H1 (cell line): Measurements from ENCODE around the gene TSPAN4. TPM values are rescaled to one million over a fixed set of nuclear protein-coding genes. Genes with fewer than 3 reads are reported as not detected.

Source experiments
- CTCF ChIA-PET: fragments of 300-600 bp; sonication (Branson Sonifier 250); formaldehyde crosslinking; loops from one replicate; lab custom pipeline; 2021; ENCODE audit not compliant: partially characterized antibody; lab: Charles Lee
- POLR2A ChIA-PET: fragments of 300-600 bp; sonication (Branson Sonifier 250); formaldehyde crosslinking; loops from one replicate; lab custom pipeline; 2021; ENCODE audit warnings: inconsistent platforms; ENCODE audit not compliant: partially characterized antibody; lab: Charles Lee
- DNase-seq, 2 experiments: peaks; one replicate each; pipeline versions ENCODE4 v3.0.0 to v3.0.0-alpha.2; 2010 to 2022; ENCODE audit warnings: low spot score in 2 of 2, low read depth in 1 of 2, mixed read lengths in 1 of 2
- FAIRE-seq: peaks from 2 replicates; lab custom pipeline; 2011; peaks lifted over from hg19 to GRCh38; lab: Jason Lieb, UNC
- H2AFZ ChIP-seq: 2 replicates; pipeline ENCODE4 v1.8.1; 2012; ENCODE audit warnings: low read length, inconsistent platforms
- H2AK5ac ChIP-seq: 2 replicates; pipeline ENCODE4 v1.6.1; 2013; ENCODE audit warnings: low read depth, low read length
- H2BK120ac ChIP-seq: replicated peaks from 2 replicates; pipeline ENCODE3; 2013; ENCODE audit warnings: low read depth, low read length, inconsistent platforms
- H2BK12ac ChIP-seq: 2 replicates; pipeline ENCODE4 v1.6.1; 2013; ENCODE audit warnings: low read depth, low read length
- H2BK15ac ChIP-seq: 2 replicates; pipeline ENCODE4 v1.6.1; 2013; ENCODE audit warnings: low read length
- H2BK20ac ChIP-seq: 2 replicates; pipeline ENCODE4 v1.6.1; 2013; ENCODE audit warnings: low read length
- H2BK5ac ChIP-seq: 2 replicates; pipeline ENCODE4 v1.6.1; 2013; ENCODE audit warnings: low read depth, low read length
- H3K14ac ChIP-seq: 2 replicates; pipeline ENCODE4 v1.6.1; 2013; ENCODE audit warnings: inconsistent platforms; ENCODE audit not compliant: insufficient read length
- H3K18ac ChIP-seq: 2 replicates; pipeline ENCODE4 v1.6.1; 2013; ENCODE audit warnings: low read length; ENCODE audit errors: extremely low read depth
- H3K23ac ChIP-seq: 2 replicates; pipeline ENCODE4 v1.6.1; 2013; ENCODE audit warnings: inconsistent platforms; ENCODE audit not compliant: insufficient read length
- H3K23me2 ChIP-seq: 2 replicates; pipeline ENCODE4 v1.6.1; 2013; ENCODE audit warnings: low read depth, low read length
- H3K27ac ChIP-seq: 2 replicates; pipeline ENCODE4 v1.6.1; 2011; ENCODE audit warnings: low read depth, low read length, inconsistent platforms
- H3K27me3 ChIP-seq, 4 experiments: replicated peaks in 1 of 4; 1 replicate in 1 of 4; 2 replicates in 3 of 4; pipeline versions ENCODE4 v1.6.1 to v1.8.1; 2011 to 2013; ENCODE audit warnings: low read length in 3 of 4, mild to moderate bottlenecking in 3 of 4, inconsistent platforms in 2 of 4, mixed read lengths in 2 of 4, moderate library complexity in 1 of 4; ENCODE audit not compliant: control insufficient read depth in 3 of 4, insufficient read depth in 3 of 4; ENCODE audit errors: extremely low read depth in 1 of 4
- H3K36me3 ChIP-seq, 4 experiments: 2 replicates each; pipeline versions ENCODE4 v1.6.1 to v1.8.1; 2011 to 2013; ENCODE audit warnings: mild to moderate bottlenecking in 4 of 4, low read length in 3 of 4, moderate library complexity in 2 of 4, control low read depth in 1 of 4, inconsistent platforms in 1 of 4; ENCODE audit not compliant: insufficient read depth in 4 of 4, control insufficient read depth in 2 of 4
- H3K4ac ChIP-seq: replicated peaks from 2 replicates; pipeline ENCODE3; 2013; ENCODE audit warnings: low read length, low read depth, mixed read lengths, inconsistent platforms; ENCODE audit not compliant: insufficient read length
- H3K4me1 ChIP-seq, 4 experiments: replicated peaks in 1 of 4; 1 replicate in 1 of 4; 2 replicates in 3 of 4; pipeline versions ENCODE4 v1.6.1 to v1.8.1; 2011 to 2013; ENCODE audit warnings: low read length in 3 of 4, inconsistent platforms in 2 of 4, mixed read lengths in 1 of 4; ENCODE audit not compliant: insufficient read depth in 4 of 4, control insufficient read depth in 3 of 4
- H3K4me2 ChIP-seq, 2 experiments: 2 replicates each; pipeline versions ENCODE4 v1.6.1 to v1.8.1; 2011 to 2013; ENCODE audit warnings: low read depth in 2 of 2, low read length in 2 of 2, control low read depth in 1 of 2, inconsistent platforms in 1 of 2, mild to moderate bottlenecking in 1 of 2; ENCODE audit not compliant: insufficient read depth in 1 of 2
- H3K4me3 ChIP-seq, 4 experiments: fragments of 200-600, 300-600 bp in 1 of 4; sonication (generic), shearing (Covaris generic), sonication (Bioruptor Twin) in 1 of 4; 2 replicates each; pipeline versions ENCODE4 v1.5.1 to v1.8.1; 2011 to 2016; ENCODE audit warnings: low read length in 4 of 4, low read depth in 3 of 4, control low read depth in 2 of 4, inconsistent platforms in 2 of 4, mild to moderate bottlenecking in 2 of 4, mixed read lengths in 1 of 4, moderate library complexity in 1 of 4; ENCODE audit not compliant: insufficient read depth in 2 of 4; ENCODE audit errors: extremely low read depth in 1 of 4
- H3K56ac ChIP-seq: replicated peaks from 2 replicates; pipeline ENCODE3; 2013; ENCODE audit warnings: low read depth, mild to moderate bottlenecking, mixed read lengths, low read length, inconsistent platforms; ENCODE audit not compliant: insufficient read length
- H3K79me1 ChIP-seq: 2 replicates; pipeline ENCODE4 v1.6.1; 2013; ENCODE audit warnings: low read depth, low read length, control low read depth
- H3K79me2 ChIP-seq, 2 experiments: 2 replicates each; pipeline versions ENCODE4 v1.6.1 to v1.8.1; 2012 to 2013; ENCODE audit warnings: low read length in 2 of 2, mild to moderate bottlenecking in 2 of 2, inconsistent platforms in 1 of 2; ENCODE audit not compliant: insufficient read depth in 2 of 2, control insufficient read depth in 1 of 2
- H3K9ac ChIP-seq, 4 experiments: replicated peaks in 1 of 4; 1 replicate in 1 of 4; 2 replicates in 3 of 4; pipeline versions ENCODE4 v1.6.1 to v1.8.1; 2011 to 2013; ENCODE audit warnings: low read depth in 3 of 4, low read length in 3 of 4, control low read depth in 2 of 4, mild to moderate bottlenecking in 2 of 4, moderate library complexity in 2 of 4, inconsistent platforms in 1 of 4; ENCODE audit errors: extremely low read depth in 1 of 4
- H3K9me3 ChIP-seq, 2 experiments: 2 replicates each; pipeline versions ENCODE4 v1.6.1 to v1.8.1; 2012 to 2013; ENCODE audit warnings: mild to moderate bottlenecking in 2 of 2, moderate library complexity in 2 of 2, control low read depth in 1 of 2, inconsistent platforms in 1 of 2, low read depth in 1 of 2, low read length in 1 of 2, mixed read lengths in 1 of 2; ENCODE audit not compliant: insufficient read depth in 2 of 2
- H4K20me1 ChIP-seq, 2 experiments: replicated peaks in 1 of 2; 2 replicates each; pipeline versions ENCODE3 to v1.8.1; 2011 to 2013; ENCODE audit warnings: inconsistent platforms in 2 of 2, low read length in 2 of 2, mild to moderate bottlenecking in 1 of 2; ENCODE audit not compliant: insufficient read depth in 2 of 2, control insufficient read depth in 1 of 2
- H4K5ac ChIP-seq: 2 replicates; pipeline ENCODE4 v1.6.1; 2013; ENCODE audit warnings: low read length, low read depth, mixed read lengths, inconsistent platforms; ENCODE audit not compliant: insufficient read length
- H4K8ac ChIP-seq: 2 replicates; pipeline ENCODE4 v1.8.0; 2013; ENCODE audit warnings: mild to moderate bottlenecking, moderate library complexity, low read length, inconsistent platforms; ENCODE audit not compliant: insufficient read depth; ENCODE audit errors: extremely low read depth
- H4K91ac ChIP-seq: replicated peaks from 2 replicates; pipeline ENCODE3; 2013; ENCODE audit warnings: low read length, mixed read lengths, inconsistent platforms; ENCODE audit not compliant: insufficient read length
- ASH2L ChIP-seq: fragments of 200-600, 300-600 bp; sonication (generic); IDR thresholded peaks from one replicate; pipeline ENCODE4 v1.7.1; 2017; ENCODE audit warnings: low read length
- BCL11A ChIP-seq, 2 experiments: IDR thresholded peaks; one replicate each; pipeline ENCODE4 v1.6.1; 2011; ENCODE audit warnings: low read depth in 2 of 2, low read length in 2 of 2, mild to moderate bottlenecking in 2 of 2
- CBX5 ChIP-seq: fragments of 300-800, 300-1000 bp; sonication (generic); IDR thresholded peaks from 2 replicates; pipeline ENCODE4 v1.7.1; 2016; ENCODE audit warnings: antibody characterized with exemption, low read length, low read depth
- GABPA ChIP-seq: IDR thresholded peaks from 2 replicates; pipeline ENCODE4 v1.6.1; 2011; ENCODE audit warnings: mild to moderate bottlenecking, low read length, moderate library complexity, borderline replicate concordance; ENCODE audit not compliant: insufficient read depth
- HDAC6 ChIP-seq: IDR thresholded peaks from one replicate; pipeline ENCODE4 v1.7.1; 2012; ENCODE audit warnings: low read depth, mild to moderate bottlenecking, inconsistent platforms, low read length, moderate library complexity
- JUN ChIP-seq: IDR thresholded peaks from 2 replicates; pipeline ENCODE4 v1.6.1; 2011; ENCODE audit warnings: low read depth, mild to moderate bottlenecking, improper control_type of control experiment, low read length
- RAD21 ChIP-seq, 2 experiments: IDR thresholded peaks in 1 of 2; conservative IDR thresholded peaks in 1 of 2; 2 replicates each; pipeline ENCODE4 v1.6.1; 2011; ENCODE audit warnings: low read depth in 2 of 2, low read length in 2 of 2, improper control_type of control experiment in 1 of 2, inconsistent platforms in 1 of 2, mild to moderate bottlenecking in 1 of 2, moderate library complexity in 1 of 2
- SUZ12 ChIP-seq: fragments of 200-600 bp; sonication (generic); IDR thresholded peaks from 2 replicates; pipeline ENCODE4 v1.6.1; 2012; ENCODE audit warnings: mild to moderate bottlenecking, inconsistent platforms, low read length, moderate library complexity, mixed read lengths
- TBP ChIP-seq: IDR thresholded peaks from 2 replicates; pipeline ENCODE4 v1.6.1; 2011; ENCODE audit warnings: low read depth, low read length, improper control_type of control experiment
- WGBS, 2 experiments: shearing (Covaris generic) in 1 of 2; methylation state at CpG; one replicate each; pipeline versions ENCODE4 v1.1.6 to v1.1.7; 2013 to 2015; ENCODE audit warnings: low lambda C conversion rate in 2 of 2, mixed read lengths in 2 of 2, inconsistent platforms in 1 of 2, low coverage in 1 of 2, missing lambda C conversion rate in 1 of 2; ENCODE audit not compliant: insufficient replicate concordance in 2 of 2, insufficient coverage in 1 of 2, insufficient read length in 1 of 2; ENCODE audit errors: extremely low coverage in 1 of 2, missing lambda C conversion rate in 1 of 2; 5-methylcytosine and 5-hydroxymethylcytosine counted together
- polyA plus RNA-seq, 7 experiments: library from polyadenylated mRNA; depleted of rRNA in 3 of 7; stranded (reverse) in 5 of 7; unstranded in 2 of 7; fragments of >200 nt in 5 of 7; fragments of 200-250 nt in 2 of 7; gene quantifications; 1 replicate in 5 of 7; 2 replicates in 1 of 7; 4 replicates in 1 of 7; pipeline versions ENCODE4 v1.2.1 to v1.2.3, GENCODE V29; 2011 to 2013; ENCODE audit warnings: missing spikeins in 2 of 7, mixed read lengths in 2 of 7
- total RNA-seq: library from RNA; stranded (reverse); fragmentation: NEBNext Ultra II Directional; extraction: Animal tissue kit (Norgen Biotek cat#: 25700); gene quantifications from 2 replicates; pipeline ENCODE4 v1.2.1, GENCODE V29; 2021

TSPAN4 gene
- total and polyA plus RNA-seq, 2 of the 8 experiments (the other 6 are each of a cell fraction or from before 2014, with no cell fraction given) = 74.1 to 145 TPM

DNA sequence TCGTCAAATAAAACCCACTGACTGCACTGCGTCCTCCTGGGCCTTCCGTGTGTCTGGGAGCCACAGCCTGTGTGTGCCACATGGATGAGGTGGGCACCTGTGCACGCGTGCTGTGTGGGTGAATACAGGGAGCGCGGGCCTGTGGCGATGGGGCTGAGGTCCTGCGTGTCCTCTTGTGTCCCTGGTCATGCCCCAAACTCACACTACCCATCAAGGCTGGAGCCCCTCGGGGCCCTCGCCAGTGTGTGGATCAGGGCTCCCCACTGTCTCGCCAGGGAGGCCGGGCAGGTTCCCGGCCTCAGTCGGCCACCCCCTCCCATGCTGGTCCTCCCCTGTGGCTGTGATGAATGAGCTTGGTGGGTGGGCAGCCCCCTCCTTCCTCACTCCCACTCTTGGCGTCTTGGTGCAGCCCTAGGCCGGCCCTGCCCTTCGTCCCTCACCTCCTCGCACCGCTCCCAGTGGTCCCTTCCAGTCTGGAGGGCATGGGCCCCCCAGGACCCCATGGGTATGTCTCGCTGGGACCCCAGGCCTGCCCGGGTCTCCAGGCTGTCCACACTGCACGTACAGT, 10.6 kb upstream of the TSPAN4 start:
- Histone ChIP-seq H3K14ac (no peak overlapping the region), H2AFZ (no peak overlapping the region), H3K4me1 (peaks cover 0 to 54% (median 46%) of the 10 kb centered on the region in 4 experiments; a peak in 6 of 7 replicates), H3K23ac (no peak overlapping the region), H3K79me1 (no peaks in the 10 kb centered on the region; the same call in 1 of the 2 replicates), H3K56ac (peak overlapping the region; percentile 59), H2AK5ac (0 out of 2 replicates have a peak overlapping the region, but pooled peaks have one; percentile 19), H4K91ac (peak overlapping the region; percentile 87), H2BK20ac (0 out of 2 replicates have a peak overlapping the region, but pooled peaks have one; percentile 72), H2BK120ac (no peak overlapping the region), H4K5ac (peak overlapping the region; percentile 84), H4K20me1 (peaks cover 2 to 15% of the 10 kb centered on the region in 2 experiments), H3K23me2 (peaks cover 34% of the 10 kb centered on the region), H4K8ac (peak overlapping the region; percentile 81), H2BK15ac (peak overlapping the region; percentile 23; the same call in 1 of the 2 replicates), H3K18ac (peak overlapping the region; percentile 97), H2BK12ac (peak overlapping the region; percentile 10; the same call in 1 of the 2 replicates), H3K36me3 (peaks cover 0 to 4% (median under 1%) of the 10 kb centered on the region in 4 experiments; a peak in 3 of 8 replicates), H3K4ac (peak overlapping the region; percentile 78), H3K27me3 (peaks cover 6 to 41% (median 31%) of the 10 kb centered on the region in 4 experiments), H2BK5ac (peak overlapping the region; percentile 26; the same call in 1 of the 2 replicates), H3K4me2 (peak overlapping the region; percentile 74 to 84), H3K79me2 (no peaks in the 10 kb centered on the region; a peak in 1 of 4 replicates), H3K4me3 (peak overlapping the region; percentile 33 to 76 (median 48)), H3K9ac (peak overlapping the region in 1 of 4 experiments; percentile 29; a peak in 2 of 7 replicates), H3K9me3 (no peaks in the 10 kb centered on the region), H3K27ac (no peak overlapping the region)
- ChIA-PET POLR2A (interaction anchor here (1.0 to 53.0 kb wide), 6 partner anchors 2 to 88 kb away, joined by 3 to 1917 read pairs (median 120); partner anchors contain the start of genes CD151, CEND1, CRACR2B and PIDD1), CTCF (interaction anchor here (0.6 to 2.8 kb wide), 9 partner anchors 9 to 91 kb away, joined by 3 to 10 read pairs (median 4); partner anchors contain the start of genes PNPLA2, POLR2L and TSPAN4)
- no peak for FAIRE-seq
- no peak for DNase-seq
- 67% methylated on average over 21 of the region's 23 CpGs; no CpG with 5 or more reads in 1 of the 2 experiments for WGBS, 2 experiments
- TF ChIP-seq JUN = no peak
- TF ChIP-seq CBX5 = no peak
- no peak for TF ChIP-seq BCL11A (IDR thresholded peaks at IDR 0.05; ENCODE audit: low read depth in 2 of 2, low read length in 2 of 2)
- TF ChIP-seq TBP = no peak
- TF ChIP-seq ASH2L = peak; percentile 19
- no peak for TF ChIP-seq SUZ12
- no peak for TF ChIP-seq HDAC6
- no peak for TF ChIP-seq GABPA
- no peak for TF ChIP-seq RAD21 (IDR thresholded peaks at IDR 0.05 in 1 of 2, conservative IDR thresholded peaks at IDR 0.05 in 1 of 2; ENCODE audit: low read depth in 2 of 2, low read length in 2 of 2)
